ENCODE measurements around the gene LAMC3.

DNA sequence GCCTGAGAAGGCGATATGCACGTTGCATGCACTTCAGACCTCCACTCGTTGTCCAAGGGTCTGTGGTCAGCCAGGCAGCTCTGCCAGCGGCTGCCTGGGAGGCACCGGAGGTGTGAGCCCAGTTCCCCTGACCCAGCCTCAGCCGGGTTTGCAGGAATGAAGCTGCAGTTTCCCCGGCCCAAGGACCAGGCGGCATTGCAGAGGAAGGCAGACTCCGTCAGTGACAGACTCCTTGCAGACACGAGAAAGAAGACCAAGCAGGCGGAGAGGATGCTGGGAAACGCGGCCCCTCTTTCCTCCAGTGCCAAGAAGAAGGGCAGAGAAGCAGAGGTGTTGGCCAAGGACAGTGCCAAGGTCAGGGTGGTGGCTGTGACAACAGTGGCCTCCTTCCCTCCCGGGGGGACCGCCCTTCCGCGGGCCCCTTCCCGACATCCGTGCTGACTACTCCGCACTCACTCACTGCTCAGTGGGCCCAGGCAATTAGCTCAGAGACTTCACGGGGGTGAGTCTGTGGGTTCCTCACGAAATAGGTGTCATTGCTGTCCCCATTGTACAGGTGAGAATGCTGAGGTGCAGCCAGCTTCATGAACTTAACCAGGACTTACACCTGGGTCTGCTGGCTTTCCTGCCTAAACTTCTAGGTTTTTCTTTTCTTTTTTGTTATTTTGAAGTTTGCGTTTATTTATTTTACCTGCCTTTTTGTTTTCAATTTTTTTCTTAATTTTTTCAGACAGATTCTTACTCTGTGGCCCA lies 76.6 kb downstream of the LAMC3 start:
- TF ChIP-seq, protein P1, sequence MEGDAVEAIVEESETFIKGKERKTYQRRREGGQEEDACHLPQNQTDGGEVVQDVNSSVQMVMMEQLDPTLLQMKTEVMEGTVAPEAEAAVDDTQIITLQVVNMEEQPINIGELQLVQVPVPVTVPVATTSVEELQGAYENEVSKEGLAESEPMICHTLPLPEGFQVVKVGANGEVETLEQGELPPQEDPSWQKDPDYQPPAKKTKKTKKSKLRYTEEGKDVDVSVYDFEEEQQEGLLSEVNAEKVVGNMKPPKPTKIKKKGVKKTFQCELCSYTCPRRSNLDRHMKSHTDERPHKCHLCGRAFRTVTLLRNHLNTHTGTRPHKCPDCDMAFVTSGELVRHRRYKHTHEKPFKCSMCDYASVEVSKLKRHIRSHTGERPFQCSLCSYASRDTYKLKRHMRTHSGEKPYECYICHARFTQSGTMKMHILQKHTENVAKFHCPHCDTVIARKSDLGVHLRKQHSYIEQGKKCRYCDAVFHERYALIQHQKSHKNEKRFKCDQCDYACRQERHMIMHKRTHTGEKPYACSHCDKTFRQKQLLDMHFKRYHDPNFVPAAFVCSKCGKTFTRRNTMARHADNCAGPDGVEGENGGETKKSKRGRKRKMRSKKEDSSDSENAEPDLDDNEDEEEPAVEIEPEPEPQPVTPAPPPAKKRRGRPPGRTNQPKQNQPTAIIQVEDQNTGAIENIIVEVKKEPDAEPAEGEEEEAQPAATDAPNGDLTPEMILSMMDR (IDR thresholded peaks at IDR 0.05) = no peak
- TF ChIP-seq EZH2 (IDR thresholded peaks at IDR 0.05) = no peak

Measured in neural progenitor cell (in vitro differentiated cells).